Hematopoietic multipotent progenitor cell treated with erythropoietin and hydrocortisone succinate and interleukin-3 and kit ligand, for 6 days (in vitro differentiated cells): ENCODE data around the gene MBP.

Source experiments
- DNase-seq: peaks from one replicate; pipeline ENCODE4 v3.0.0-alpha.2; 2015

The MBP gene

GRCh38 chr18:77098538-77099174 is 33.9 kb downstream of the MBP start:
- no peak for DNase-seq

GRCh38 chr18:77098029-77098428 is 34.6 kb downstream of the MBP start:
- DNase-seq, result peak; percentile 49

DNA sequence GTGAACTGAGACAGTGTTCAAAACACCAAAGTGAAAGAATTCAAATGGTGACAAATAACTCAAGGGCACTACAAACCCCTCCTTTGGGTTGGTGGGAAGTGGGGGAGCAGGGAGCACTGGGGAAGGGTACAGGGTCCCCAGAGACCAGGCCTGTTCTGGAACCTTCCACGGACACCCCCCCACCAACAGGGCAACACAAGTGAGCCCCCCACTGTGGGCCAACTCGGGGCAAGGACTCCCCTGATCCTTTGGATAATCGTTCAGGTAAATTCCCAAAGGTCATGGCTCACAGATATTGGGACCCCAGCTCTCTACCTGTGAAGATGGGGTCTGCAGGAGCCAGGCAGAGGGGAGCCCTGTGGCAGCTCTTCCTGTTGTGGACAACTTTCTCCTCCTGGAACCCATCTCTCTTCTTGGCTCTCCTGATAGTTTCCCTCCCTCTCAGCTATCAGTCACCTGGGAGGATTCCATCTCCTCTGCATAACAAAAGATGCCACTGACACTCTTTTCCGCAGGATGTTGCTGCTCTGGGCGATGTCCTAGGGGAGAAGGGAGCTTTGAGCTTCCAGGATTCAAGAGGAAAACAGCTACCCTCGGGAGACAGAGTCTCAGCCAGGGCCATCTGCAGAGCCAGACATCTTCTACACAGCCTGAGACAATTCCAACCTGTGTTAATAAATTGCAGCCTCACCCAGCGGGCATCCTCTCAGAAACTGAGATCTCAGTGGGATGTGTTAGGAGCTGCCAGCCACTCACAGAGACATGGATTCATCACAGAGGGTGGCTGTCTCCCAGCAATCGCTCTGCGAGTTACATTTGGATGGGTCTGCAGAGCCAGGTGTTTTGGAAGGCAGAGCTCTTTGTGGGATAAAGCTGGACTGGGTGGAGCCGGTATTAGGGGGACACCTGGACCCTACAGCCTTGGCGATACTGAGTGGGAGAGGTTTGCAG is 35.4 kb downstream of the MBP start:
- no peak for DNase-seq

DNA sequence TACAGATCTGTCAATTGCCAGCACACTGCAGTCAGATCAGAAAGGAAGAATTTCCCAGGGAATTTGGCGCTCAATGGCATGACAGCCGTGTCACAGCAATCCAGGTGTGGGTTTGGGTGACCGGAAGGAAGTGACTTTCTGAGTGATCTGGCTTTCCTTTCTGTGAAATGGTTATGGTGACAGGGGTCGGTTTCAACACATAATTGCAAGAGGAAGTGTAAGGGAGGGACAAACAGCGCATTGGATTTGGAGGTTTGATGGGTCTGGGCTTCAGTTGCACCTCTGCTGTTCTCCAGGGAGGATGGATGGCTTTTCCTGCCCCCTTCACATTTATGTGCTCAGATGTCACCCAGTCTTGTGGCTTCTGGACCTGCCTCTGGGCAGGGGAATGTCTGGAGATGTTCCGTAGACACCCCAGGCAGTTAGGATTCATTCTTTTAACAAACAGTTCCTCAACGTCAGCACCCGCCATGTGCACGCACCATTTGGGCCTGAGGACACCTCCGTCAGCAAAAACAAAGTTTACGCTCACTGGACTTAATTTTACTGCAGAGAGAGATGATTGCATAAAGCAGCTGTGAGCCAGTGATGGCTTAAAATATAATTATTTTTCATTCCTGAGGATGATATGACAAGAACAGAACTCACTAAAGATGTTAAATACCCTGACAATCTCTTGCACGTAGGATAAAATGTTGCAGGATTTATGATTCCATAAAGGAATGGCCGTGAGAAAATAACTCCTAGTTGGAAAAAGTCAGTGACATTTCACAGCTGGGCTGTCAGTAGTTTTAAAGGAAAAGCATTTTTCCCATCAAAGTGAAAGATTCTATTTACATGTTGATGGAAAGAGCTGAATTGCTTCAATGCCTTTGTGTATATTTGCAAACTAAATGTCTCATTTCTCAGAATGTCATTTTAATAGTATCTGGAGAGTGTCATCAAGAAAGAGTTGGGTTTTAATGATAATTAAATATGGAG is 36.9 kb downstream of the MBP start:
- no peak for DNase-seq

DNA sequence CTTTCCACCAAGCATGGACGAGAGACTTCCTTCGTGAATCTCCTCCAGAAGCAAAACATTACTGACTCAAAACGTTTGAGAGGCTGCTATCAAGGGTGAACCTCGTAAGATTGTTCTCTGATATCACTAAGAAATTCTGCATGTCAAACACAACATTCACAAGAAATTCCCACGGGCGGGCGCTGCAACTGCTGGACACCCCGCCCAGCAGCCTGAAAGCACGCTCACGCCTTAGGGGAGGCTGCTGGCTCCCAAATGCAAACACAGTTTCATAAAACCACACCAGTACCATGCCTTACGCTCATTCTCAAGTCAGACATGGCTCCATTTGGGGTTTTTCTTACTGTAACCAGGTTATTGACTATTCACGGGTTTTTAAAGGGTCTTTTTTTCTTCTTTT is 39.0 kb downstream of the MBP start:
- DNase-seq, result peak; percentile 43

- DNase-seq, result no peak
Observed at GRCh38 chr18:77093067-77093430, 39.5 kb downstream of the MBP start.

DNA sequence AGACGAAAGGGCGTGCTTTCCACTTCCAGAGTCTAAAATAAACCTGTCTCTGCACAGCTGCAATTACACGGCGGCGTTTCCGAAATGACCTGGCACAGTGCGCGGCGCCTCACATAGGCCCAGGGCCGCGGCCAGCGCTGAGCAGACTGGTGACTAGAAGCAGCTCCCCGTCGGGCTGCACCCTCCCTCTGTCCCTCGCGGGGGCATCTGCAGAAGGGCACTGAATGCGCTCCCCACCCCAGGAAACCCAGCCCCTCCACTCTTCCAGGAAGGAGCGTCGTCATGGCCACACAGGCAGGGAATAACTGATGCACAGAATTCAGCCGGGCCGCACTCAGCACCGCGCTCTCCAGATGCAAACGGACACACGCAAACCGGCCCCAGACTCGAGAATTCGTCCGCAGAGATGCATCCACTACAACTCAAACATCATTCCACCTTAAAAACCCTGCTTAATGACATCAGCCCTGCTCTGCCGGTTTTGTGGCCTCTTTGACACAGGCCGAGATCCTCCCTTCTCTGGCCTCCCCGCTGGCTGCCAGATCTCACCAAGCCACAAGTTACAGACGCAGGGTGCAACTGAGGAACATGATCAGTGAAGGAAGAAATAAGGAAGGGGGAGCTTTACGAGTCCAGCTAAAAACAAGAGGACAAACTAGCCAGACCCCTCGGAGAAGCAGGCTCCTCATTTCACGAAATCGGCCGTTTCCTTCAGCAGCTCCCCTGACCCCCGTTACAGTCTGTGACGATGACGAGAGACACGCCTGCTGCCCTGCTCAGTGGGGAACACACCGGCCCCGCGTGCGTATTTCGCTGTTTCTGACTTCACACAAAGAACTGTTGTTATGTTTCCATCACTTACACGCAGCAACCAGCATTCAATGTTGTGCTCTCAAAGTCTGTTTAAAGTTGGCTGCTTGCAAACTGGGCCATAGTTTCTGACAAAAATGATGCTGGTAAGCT is 40.2 kb downstream of the MBP start:
- DNase-seq, result no peak

GRCh38 chr18:77091366-77091765 is 41.2 kb downstream of the MBP start:
- no peak for DNase-seq

- DNase-seq, result no peak
Observed at GRCh38 chr18:77090546-77091174, 41.9 kb downstream of the MBP start.

DNA sequence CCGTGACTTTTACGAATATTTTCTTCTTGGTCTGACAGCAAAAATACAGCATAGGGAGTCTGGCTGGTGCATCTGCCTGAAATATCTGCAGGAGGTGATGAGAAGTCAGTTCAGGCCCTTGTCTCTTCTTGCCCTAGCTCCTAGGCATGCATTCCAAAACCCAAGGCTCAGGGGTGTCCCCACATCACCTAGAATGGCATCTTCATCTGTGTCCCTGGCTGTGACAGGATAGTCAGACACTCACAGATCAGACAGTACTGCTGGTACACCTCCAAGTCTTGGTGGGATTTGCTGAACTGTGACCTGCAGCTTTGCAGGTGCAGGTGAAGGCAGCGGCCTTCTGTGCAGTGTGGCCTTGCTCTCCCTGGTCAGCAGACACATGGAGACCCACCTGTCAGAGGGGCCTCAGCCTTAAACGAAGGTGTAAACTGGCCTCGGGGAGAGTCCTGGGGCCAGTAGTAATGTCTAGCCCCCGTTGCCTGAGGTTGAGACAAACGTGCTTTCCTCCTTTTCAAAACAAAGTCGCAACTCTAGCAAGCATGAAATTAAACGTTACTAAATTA is 42.8 kb downstream of the MBP start:
- DNase-seq, result no peak

GRCh38 chr18:77088963-77089722 is 43.4 kb downstream of the MBP start:
- no peak for DNase-seq

DNA sequence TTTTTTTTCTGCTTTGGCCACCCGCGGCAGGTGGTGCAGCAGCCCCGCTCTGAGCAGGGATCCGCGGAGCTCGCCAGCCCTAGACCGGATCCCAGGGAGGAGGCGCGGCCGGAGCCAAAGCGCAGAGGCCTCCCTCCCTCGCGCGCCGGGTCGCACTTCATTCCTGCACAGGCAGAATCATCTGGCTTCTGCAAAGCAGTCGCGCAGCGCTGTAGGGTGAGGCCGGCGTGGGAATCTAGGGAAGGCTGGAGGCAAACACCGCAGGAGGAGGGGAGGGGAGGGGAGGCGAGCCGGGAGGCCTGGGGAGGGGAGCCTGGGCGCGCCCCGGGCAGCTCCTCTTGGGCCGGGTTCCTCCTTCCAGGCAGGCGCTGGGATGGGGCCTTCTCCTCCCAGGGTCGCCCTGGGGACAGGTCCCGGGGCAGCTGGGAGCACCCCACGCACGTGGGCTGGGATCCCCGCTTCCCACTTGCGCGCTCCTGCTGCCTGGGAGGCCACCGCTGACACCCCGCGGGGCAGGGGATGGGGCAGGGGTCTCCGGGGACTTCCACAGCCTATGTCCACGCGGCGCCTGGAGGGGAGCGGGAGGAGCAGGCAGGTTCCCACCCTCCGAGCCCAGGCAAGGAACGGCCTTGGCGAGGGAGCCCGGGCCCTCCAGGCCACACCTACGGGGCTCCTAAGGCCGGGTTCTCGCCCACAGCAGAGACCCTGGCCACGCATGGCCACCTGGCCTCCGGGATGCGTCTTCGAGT is 45.0 kb downstream of the MBP start:
- DNase-seq, result no peak

GRCh38 chr18:77086656-77087392 is 45.8 kb downstream of the MBP start:
- DNase-seq, result no peak

GRCh38 chr18:77086034-77086433 is 46.5 kb downstream of the MBP start:
- no peak for DNase-seq

DNA sequence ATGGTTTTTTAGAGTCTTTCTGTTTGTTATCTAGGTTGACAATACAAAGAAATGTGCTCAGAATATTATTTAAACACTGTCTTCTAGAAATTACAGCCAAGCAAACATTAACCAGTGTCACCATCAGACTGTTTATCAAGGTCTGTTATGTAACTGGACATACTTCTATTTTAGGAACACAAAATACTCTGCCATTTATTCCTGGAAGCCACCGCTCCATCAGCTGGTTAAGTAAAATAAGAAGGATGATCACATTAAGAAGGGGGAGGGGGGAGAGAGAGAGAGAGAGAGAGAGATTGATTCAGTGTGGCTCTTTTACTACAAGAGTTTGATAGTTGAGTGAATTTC is 47.9 kb downstream of the MBP start:
- no peak for DNase-seq

GRCh38 chr18:77082316-77082955 is 50.1 kb downstream of the MBP start:
- DNase-seq, result no peak

- peak; percentile 49 for DNase-seq
Observed at GRCh38 chr18:77081390-77081778, 51.2 kb downstream of the MBP start.

DNA sequence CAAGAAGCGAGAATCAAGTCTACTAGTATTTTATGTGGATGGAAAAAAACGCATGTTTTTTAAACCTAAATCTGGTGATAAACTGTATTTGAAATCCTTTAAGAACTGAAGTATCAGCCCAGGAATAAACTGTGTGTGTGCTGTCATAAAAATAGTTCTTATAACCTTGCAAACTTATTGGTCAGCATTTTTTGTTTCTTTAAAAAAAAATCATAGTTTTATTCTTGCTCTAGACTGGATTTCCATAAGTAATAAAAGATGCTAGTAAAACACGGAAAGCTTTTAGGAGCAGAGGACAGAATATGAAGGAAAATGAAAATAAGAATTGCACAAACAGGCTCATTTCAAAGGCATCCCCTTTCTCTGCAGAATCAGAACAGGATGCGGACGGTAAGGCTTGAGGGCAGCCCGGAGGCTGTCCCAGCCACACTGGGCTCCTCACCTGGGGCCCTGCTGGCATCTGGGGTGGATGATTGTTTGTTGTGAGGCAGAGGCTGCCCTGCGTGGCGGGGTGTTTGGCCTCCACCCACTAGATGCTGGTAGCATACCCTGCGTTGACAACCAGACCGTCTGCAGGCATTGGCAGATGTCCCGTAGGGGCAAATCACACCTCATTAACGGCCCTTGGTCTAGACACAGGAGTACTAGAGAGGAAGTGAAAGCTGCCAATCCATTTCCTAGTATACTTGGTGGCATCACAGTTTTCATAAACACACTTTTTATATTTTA is 52.5 kb downstream of the MBP start:
- no peak for DNase-seq
